Activated naive CD8-positive, alpha-beta T cell treated with anti-CD3 and anti-CD28 coated beads for 36 hours (primary cell): ENCODE data around the gene KCNJ9. TPM values are rescaled to one million over a fixed set of nuclear protein-coding genes. Genes with fewer than 3 reads are reported as not detected.
A peak's percentile ranks its signal among the peaks of the same experiment; 100 is the strongest.

Experiments used
- DNase-seq: peaks from one replicate; pipeline ENCODE4 v3.0.0; 2021
- H3K27ac Mint-ChIP-seq: one replicate; pipeline ENCODE4 v1.8.0; 2022; ENCODE audit warnings: mild to moderate bottlenecking, moderate library complexity, mixed read lengths
- H3K27me3 Mint-ChIP-seq: one replicate; pipeline ENCODE4 v1.8.0; 2022; ENCODE audit warnings: mild to moderate bottlenecking, mixed read lengths
- H3K36me3 Mint-ChIP-seq: one replicate; pipeline ENCODE4 v1.8.0; 2021; ENCODE audit warnings: mild to moderate bottlenecking, mixed read lengths
- H3K4me1 Mint-ChIP-seq: one replicate; pipeline ENCODE4 v1.8.0; 2021; ENCODE audit warnings: mixed read lengths
- H3K4me3 Mint-ChIP-seq: one replicate; pipeline ENCODE4 v1.8.0; 2022; ENCODE audit warnings: mild to moderate bottlenecking, moderate library complexity, mixed read lengths
- H3K9me3 Mint-ChIP-seq: one replicate; pipeline ENCODE4 v1.8.0; 2022; ENCODE audit warnings: mixed read lengths
- total RNA-seq, 2 experiments: library from RNA; stranded (reverse); gene quantifications; one replicate each; pipeline ENCODE4 v1.2.3, GENCODE V29; 2021

KCNJ9 gene
- total RNA-seq, 2 experiments from 2014 or later = 0.04 TPM; not detected in 1

- Mint-ChIP-seq H3K4me1 (no peaks in the 10 kb centered on the region), H3K9me3 (no peaks in the 10 kb centered on the region), H3K36me3 (no peaks in the 10 kb centered on the region), H3K27me3 (peaks cover 6% of the 10 kb centered on the region), H3K4me3 (no peak overlapping the region), H3K27ac (no peak overlapping the region)
- DNase-seq = no peak
Observed at GRCh38 chr1:160058087-160058486, 23.3 kb upstream of the KCNJ9 start.

DNA sequence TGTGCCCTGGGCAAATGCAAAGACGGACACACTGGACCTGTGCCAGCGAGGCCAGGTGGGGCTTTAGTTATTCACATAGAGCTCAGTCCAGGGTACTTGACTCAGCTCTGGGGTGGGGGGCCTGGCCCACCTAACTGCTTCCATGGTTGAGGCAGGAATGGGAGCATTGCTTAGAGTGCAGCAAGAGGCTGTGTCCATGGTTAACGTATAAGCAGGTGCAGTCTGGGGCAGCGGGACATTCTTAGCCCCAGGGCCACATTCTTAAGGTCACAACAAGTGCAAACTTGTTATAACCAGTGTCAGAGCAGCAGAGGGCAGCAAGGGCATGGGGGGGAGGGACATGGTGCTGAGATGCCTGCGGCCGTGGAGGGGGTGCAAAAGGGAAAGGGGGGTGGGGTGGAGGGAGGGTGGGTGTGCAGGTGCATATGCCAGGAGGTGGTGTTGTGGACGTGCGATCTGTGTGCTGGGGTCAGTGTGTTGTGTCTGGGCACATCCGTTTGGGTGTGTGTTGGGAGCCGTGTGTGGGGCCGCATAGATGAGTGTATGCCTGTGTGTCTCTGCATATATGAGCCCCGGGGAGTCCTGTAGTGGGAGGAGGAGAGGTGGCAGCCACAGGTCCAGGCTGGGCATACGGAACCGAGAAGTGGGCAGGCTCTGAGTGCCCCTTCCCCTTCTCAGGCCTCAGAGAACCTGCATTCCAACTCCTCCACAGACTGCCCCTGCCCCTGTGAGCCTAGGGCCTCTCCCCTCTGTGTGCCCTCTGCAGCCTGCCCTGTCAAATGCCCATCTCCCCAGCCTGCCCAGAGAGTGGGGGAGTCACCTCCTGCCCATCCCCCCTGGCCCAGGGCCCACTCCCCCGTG, 19.7 kb upstream of the KCNJ9 start:
- no peak overlapping the region for H3K4me3 Mint-ChIP-seq
- no peaks in the 10 kb centered on the region for H3K4me1 Mint-ChIP-seq
- no peaks in the 10 kb centered on the region for H3K27me3 Mint-ChIP-seq
- no peak overlapping the region for H3K27ac Mint-ChIP-seq
- DNase-seq = no peak
- no peaks in the 10 kb centered on the region for H3K9me3 Mint-ChIP-seq
- no peaks in the 10 kb centered on the region for H3K36me3 Mint-ChIP-seq

DNA sequence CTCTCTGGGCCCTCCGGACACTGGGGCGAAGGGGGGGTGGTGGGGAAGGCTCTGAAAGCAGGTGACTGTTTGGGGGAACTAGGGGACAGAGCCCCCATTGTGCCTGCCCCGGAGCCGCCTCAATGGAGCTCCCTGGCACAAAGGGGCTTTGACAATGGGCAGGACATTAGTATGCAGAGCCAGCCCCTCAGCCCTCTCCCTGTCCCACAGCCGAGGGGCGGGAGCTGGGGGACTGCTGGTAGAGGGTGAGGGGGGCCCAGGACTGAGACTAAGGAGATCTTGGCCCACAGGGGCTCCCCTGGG, 19.2 kb upstream of the KCNJ9 start:
- Mint-ChIP-seq H3K27ac (no peak overlapping the region), H3K27me3 (no peaks in the 10 kb centered on the region), H3K4me3 (no peak overlapping the region)

DNA sequence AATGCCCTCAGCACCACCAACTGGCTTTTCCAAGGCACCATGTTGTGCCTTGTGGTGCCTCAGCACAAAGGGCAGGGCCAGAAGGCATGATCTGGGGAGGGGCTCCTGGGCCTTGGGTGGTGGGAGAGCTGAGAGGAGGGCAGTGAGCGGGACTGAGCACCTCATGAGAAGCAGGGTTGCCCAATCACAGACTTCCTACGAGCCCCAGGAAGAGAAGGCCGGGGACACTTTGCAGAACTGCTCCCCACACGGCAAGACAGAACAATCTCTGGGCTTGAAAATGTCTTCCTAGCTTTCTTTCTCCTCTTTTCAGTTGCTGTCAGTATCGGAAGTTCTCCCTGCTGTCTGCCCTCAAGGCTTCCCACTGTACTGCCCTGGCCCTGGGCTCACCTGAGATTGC, 18.2 kb upstream of the KCNJ9 start:
- Mint-ChIP-seq H3K36me3 (no peaks in the 10 kb centered on the region), H3K27ac (no peak overlapping the region), H3K27me3 (no peaks in the 10 kb centered on the region), H3K4me3 (no peak overlapping the region), H3K9me3 (no peaks in the 10 kb centered on the region), H3K4me1 (no peaks in the 10 kb centered on the region)
- DNase-seq = no peak

More for the DNA sequence above, 19.2 kb upstream of the KCNJ9 start:
- Mint-ChIP-seq H3K9me3 (no peaks in the 10 kb centered on the region), H3K4me1 (no peaks in the 10 kb centered on the region), H3K36me3 (no peaks in the 10 kb centered on the region)
- DNase-seq = no peak

DNA sequence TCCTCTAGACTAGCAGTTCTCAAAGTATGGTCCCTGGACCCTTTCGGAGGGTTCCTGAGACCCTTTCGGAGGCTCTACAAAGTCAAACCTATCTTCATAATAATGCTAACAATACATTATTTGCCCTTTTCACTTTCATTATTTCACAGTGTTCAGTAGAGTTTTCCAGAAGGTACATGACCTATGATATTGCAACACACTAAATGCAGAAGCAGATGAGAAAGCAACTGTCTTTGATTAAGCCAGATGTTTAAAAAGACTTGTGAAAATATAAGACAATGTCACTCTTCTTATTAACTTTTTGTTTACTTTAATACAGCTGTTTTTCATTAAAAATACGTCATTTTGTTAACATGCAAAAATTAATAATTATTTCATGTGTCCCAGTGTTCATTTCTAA, 17.2 kb upstream of the KCNJ9 start:
- no peak for DNase-seq
- H3K4me3 Mint-ChIP-seq = no peak overlapping the region
- no peaks in the 10 kb centered on the region for H3K36me3 Mint-ChIP-seq
- no peaks in the 10 kb centered on the region for H3K9me3 Mint-ChIP-seq
- no peaks in the 10 kb centered on the region for H3K4me1 Mint-ChIP-seq
- no peak overlapping the region for H3K27ac Mint-ChIP-seq
- peaks cover 3% of the 10 kb centered on the region for H3K27me3 Mint-ChIP-seq

- H3K36me3 Mint-ChIP-seq = no peaks in the 10 kb centered on the region
- no peaks in the 10 kb centered on the region for H3K4me1 Mint-ChIP-seq
- no peaks in the 10 kb centered on the region for H3K9me3 Mint-ChIP-seq
- no peak overlapping the region for H3K4me3 Mint-ChIP-seq
- DNase-seq = no peak
- no peak overlapping the region for H3K27ac Mint-ChIP-seq
- peaks cover 9% of the 10 kb centered on the region for H3K27me3 Mint-ChIP-seq
Observed at GRCh38 chr1:160064746-160065145, 16.6 kb upstream of the KCNJ9 start.

DNA sequence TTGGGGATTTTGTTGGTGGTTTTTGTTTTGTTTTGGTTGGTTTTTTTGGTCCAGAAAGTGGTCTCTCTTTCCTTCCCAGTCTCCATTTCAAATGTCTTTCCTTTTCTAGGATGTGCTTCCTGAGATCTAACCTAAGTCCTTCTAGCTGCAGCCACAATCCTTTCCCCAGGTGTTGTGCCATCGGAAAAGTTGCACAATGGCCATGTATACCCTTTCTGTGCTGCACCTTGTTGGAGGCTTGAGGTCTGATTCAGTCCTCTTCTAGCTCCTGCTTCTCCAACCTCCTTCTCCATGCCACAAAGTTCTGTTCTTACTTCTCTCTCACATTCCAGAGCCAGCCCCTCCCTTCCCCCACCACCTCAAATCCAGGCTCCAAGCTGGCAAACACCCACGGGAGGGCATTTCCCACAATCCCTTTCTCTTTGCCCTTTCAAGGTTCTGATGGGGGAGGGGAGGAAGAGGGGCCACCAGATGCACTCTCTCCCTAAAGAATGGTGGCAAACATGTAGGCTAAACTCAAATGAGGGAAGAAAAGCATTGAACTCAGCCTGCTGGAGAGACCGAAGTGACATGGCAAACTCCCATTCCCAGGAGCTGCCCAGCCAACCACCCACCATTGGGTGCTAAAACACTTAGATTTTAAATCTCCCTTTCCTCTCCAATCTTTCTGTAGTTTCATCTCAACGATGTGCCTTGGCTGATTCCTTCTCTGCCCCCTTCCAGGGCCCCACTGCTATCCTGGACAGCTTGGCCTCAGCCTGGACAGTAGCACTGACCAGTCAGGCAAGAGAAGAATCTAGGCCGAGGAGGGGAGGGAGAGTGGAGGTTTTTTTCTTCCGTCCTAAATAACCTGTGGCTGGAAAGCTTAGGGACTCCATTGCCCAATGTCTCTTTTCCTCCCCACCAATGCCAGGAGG, 14.3 kb upstream of the KCNJ9 start:
- DNase-seq = no peak
- peaks cover 8% of the 10 kb centered on the region for H3K4me1 Mint-ChIP-seq
- H3K36me3 Mint-ChIP-seq = no peaks in the 10 kb centered on the region
- no peak overlapping the region for H3K27ac Mint-ChIP-seq
- H3K27me3 Mint-ChIP-seq = peaks cover 23% of the 10 kb centered on the region
- H3K9me3 Mint-ChIP-seq = no peaks in the 10 kb centered on the region
- H3K4me3 Mint-ChIP-seq = no peak overlapping the region

DNA sequence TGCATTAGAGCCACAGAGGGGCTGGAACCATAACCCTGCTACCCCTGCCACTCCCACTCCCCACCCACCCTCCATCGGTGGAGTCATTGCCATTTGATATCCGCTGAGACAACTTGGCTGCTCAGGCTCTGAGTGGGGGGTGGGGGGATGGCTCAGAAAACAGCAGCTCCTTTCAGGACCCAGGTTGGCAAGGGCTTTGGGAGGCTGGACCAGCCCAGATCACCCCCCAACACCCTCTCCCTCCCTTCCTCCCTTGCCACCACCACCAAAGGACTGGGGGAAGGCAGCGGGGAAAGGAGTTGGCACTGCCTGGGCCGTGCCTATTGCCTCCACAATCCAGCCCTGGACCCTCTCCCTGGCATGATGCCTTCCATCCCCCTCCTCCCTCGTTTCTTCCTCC, 13.1 kb upstream of the KCNJ9 start:
- peaks cover 8% of the 10 kb centered on the region for H3K4me1 Mint-ChIP-seq
- H3K9me3 Mint-ChIP-seq = no peaks in the 10 kb centered on the region
- H3K4me3 Mint-ChIP-seq = no peak overlapping the region
- H3K36me3 Mint-ChIP-seq = no peaks in the 10 kb centered on the region
- no peak for DNase-seq
- H3K27me3 Mint-ChIP-seq = peaks cover 31% of the 10 kb centered on the region
- no peak overlapping the region for H3K27ac Mint-ChIP-seq

DNA sequence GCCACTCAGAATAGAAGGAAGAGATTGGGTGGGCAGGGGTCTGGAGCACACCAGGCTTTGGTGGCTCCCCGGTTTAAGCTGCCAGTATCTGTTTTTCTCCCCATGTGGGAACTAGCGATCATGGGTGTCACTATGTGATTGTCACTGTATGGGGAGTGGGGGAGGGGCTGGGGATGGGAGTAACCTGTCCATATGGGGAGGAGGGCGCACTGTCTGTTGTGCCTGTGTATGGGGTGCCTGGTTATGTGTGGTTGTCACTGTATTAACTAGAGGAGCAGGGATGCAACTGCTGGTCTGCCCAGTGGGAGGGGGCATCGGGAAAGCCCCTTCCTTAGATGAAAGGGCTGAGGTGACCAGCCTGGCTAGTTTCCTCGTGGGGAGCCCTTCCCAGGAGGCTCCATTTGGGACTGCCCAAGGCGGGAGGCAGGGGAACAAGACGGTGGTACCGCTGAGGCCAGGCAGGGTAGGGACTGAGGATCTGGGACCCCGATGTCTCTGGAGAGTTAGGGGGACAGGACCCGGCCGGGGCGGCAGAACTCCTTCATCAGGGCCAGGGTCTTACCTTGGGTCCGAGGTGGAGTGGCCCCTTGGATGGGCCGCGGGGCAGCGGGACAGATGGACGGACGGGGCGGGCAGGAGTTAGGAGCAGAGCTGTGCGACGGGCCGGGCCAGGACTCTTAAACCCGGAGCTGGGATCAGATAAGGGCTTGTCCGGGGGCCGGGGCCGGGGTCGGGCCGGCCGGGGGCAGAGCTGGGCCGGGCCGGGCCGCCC, 11.7 kb upstream of the KCNJ9 start, which contains the start of gene KCNJ10:
Gene KCNJ10 (minus strand): TSS at position 701 of the 772 bp plus-strand sequence. CDS start 27,628 bp downstream, outside the sequence.
- H3K4me3 Mint-ChIP-seq = peak within 1 kb of the TSS; percentile 83
- DNase-seq = no peak
- no peak within 1 kb of the TSS for H3K27ac Mint-ChIP-seq
- peaks cover 34% of the 10 kb centered on the region for H3K27me3 Mint-ChIP-seq
- no peaks in the 10 kb centered on the region for H3K36me3 Mint-ChIP-seq
- peaks cover 8% of the 10 kb centered on the region for H3K4me1 Mint-ChIP-seq
- no peaks in the 10 kb centered on the region for H3K9me3 Mint-ChIP-seq

DNA sequence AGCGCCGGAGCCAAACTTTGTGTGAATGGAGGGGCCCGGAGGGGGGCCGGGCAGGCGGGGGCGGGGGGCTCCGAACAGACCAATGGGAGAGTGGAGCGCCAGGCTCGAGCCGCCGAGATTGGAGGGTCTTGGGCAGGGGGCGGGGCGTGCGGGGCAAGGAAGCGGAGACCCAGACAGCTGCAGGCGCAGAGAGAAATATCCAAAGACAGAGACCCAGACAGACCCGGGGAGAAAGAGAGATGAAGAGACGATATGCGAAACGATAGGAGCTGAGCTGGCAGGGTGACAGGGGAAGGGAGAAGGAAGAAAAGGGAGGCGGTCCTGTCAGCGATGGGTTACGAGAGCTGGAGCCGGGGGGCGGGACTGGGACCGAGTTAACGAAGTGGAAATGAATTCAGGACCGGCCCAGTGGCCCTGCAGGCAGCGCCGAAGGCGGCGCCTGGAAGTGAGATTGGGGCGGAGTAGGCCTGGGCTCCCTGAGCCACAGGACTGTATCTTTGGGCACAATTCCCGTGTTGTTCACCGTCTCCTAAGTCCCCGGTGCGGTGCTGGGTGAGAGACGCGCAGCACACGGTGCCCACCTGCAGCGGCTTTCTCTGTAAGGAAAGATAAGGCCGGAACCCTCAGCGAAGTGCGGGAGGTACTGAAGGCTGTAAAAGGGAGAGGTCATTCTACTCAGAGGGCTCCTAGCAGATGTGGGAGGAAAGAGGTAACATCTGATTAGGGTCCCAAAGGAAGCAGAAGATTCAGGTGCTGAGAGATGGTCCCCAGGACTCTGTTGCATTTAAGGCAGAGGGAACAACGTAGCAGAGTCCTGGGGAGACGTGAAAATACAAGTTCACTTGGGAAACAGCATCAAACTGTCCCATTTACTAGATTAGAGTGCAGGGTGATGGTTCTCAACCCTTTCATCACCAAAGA, 10.8 kb upstream of the KCNJ9 start:
- Mint-ChIP-seq H3K4me1 (peaks cover 8% of the 10 kb centered on the region), H3K4me3 (peak overlapping the region; percentile 83), H3K9me3 (no peaks in the 10 kb centered on the region), H3K27me3 (peaks cover 34% of the 10 kb centered on the region), H3K27ac (no peak overlapping the region), H3K36me3 (no peaks in the 10 kb centered on the region)
- peak; percentile 80 for DNase-seq

GRCh38 chr1:160071289-160071688, 10.0 kb upstream of the KCNJ9 start:
- Mint-ChIP-seq H3K27me3 (peaks cover 34% of the 10 kb centered on the region), H3K36me3 (no peaks in the 10 kb centered on the region), H3K4me3 (no peak overlapping the region), H3K4me1 (peaks cover 8% of the 10 kb centered on the region), H3K27ac (no peak overlapping the region), H3K9me3 (no peaks in the 10 kb centered on the region)
- no peak for DNase-seq

GRCh38 chr1:160074865-160075264, 6.5 kb upstream of the KCNJ9 start:
- H3K4me3 Mint-ChIP-seq = no peak overlapping the region
- H3K4me1 Mint-ChIP-seq = peaks cover 10% of the 10 kb centered on the region
- H3K27me3 Mint-ChIP-seq = peaks cover 41% of the 10 kb centered on the region
- no peak for DNase-seq
- no peak overlapping the region for H3K27ac Mint-ChIP-seq
- no peaks in the 10 kb centered on the region for H3K9me3 Mint-ChIP-seq
- H3K36me3 Mint-ChIP-seq = no peaks in the 10 kb centered on the region

GRCh38 chr1:160075836-160076235, 5.5 kb upstream of the KCNJ9 start:
- no peaks in the 10 kb centered on the region for H3K9me3 Mint-ChIP-seq
- peaks cover 43% of the 10 kb centered on the region for H3K27me3 Mint-ChIP-seq
- no peak overlapping the region for H3K27ac Mint-ChIP-seq
- no peak for DNase-seq
- no peak overlapping the region for H3K4me3 Mint-ChIP-seq
- H3K4me1 Mint-ChIP-seq = peaks cover 16% of the 10 kb centered on the region
- H3K36me3 Mint-ChIP-seq = no peaks in the 10 kb centered on the region

- Mint-ChIP-seq H3K4me3 (no peak overlapping the region), H3K27ac (no peak overlapping the region), H3K36me3 (no peaks in the 10 kb centered on the region), H3K9me3 (no peaks in the 10 kb centered on the region), H3K27me3 (peaks cover 48% of the 10 kb centered on the region), H3K4me1 (peaks cover 21% of the 10 kb centered on the region)
- no peak for DNase-seq
Observed at GRCh38 chr1:160076295-160076694, 5.0 kb upstream of the KCNJ9 start.
